SJCRH30 (cell line): ENCODE measurements around the gene PTPN13. TPM values are rescaled to one million over a fixed set of nuclear protein-coding genes. Genes with fewer than 3 reads are reported as not detected.
A peak's percentile ranks its signal among the peaks of the same experiment; 100 is the strongest.

Experiments
- DNase-seq, 2 experiments: peaks; one replicate each; pipeline ENCODE4 v3.0.0-alpha.2; 2015 to 2020
- H3K27ac ChIP-seq: fragments of 250-450 bp; sonication (Bioruptor Pico); 2 replicates; pipeline ENCODE4 v1.5.1; 2020; ENCODE audit warnings: mild to moderate bottlenecking, moderate library complexity
- H3K27me3 ChIP-seq: fragments of 250-450 bp; sonication (Bioruptor Pico); 2 replicates; pipeline ENCODE4 v1.5.1; 2020; ENCODE audit warnings: mild to moderate bottlenecking, moderate library complexity
- H3K36me3 ChIP-seq: fragments of 250-450 bp; sonication (Bioruptor Pico); 2 replicates; pipeline ENCODE4 v1.5.1; 2020; ENCODE audit warnings: mild to moderate bottlenecking, moderate library complexity
- H3K4me1 ChIP-seq: fragments of 250-450 bp; sonication (Bioruptor Pico); 2 replicates; pipeline ENCODE4 v1.5.1; 2020; ENCODE audit warnings: mild to moderate bottlenecking, moderate library complexity
- H3K4me3 ChIP-seq: fragments of 250-450 bp; sonication (Bioruptor Pico); 2 replicates; pipeline ENCODE4 v1.5.1; 2020; ENCODE audit warnings: mild to moderate bottlenecking, moderate library complexity
- H3K9me3 ChIP-seq: fragments of 250-450 bp; sonication (Bioruptor Pico); replicated peaks from 2 replicates; pipeline ENCODE4 v1.5.1; 2020; ENCODE audit warnings: mild to moderate bottlenecking, moderate library complexity
- total RNA-seq: library from RNA; depleted of rRNA; stranded (reverse); fragments of >200 nt; shearing (Covaris generic); gene quantifications from 2 replicates; pipeline ENCODE4 v1.2.3, GENCODE V29; 2014

PTPN13 gene
- total RNA-seq, 1 experiment from 2014 or later, result 20.0 TPM

DNA sequence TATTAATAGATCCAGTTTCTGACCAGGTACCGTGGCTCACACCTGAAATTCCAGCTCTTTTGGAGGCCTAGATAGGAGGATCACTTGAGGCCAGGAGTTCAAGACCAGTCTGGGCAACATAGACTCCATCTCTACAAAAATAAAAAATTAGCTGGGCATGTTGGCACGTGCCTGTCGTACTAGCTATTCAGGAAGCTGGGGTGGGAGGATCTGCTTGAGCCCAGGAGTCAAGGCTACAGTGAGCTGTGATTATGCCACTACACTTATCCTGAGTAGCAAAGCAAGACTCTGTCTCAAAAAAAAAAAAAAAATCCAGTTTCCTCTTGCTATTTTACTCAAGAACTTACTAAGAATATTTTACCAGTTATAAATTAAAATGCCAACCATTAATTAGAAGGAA is 163.4 kb downstream of the PTPN13 start:
- Histone ChIP-seq H3K36me3 (no peaks in the 10 kb centered on the region), H3K4me3 (no peak overlapping the region), H3K27me3 (no peaks in the 10 kb centered on the region), H3K9me3 (no peaks in the 10 kb centered on the region), H3K4me1 (no peaks in the 10 kb centered on the region), H3K27ac (no peak overlapping the region)
- DNase-seq, result no peak

DNA sequence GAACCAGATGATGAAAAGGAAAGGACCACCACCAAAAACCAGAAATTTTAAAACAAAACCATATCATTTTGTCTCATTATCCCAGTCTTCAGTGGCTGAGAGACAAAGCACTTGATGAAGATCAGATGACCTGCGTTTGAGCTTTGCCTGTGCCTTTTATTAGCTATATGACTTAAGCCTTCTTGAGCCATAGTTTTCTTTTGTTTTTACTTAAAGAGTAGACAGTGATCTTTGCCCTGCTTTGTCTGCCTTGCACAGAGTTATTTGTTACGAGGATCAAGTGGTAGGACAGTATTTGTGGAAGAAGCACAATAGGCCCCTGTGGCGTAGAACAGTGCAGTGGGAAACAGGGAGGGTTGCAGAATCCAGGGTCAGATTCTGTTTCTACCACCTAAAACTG is 165.2 kb downstream of the PTPN13 start:
- Histone ChIP-seq H3K27ac (no peak overlapping the region), H3K4me3 (no peak overlapping the region)
- no peak for DNase-seq

DNA sequence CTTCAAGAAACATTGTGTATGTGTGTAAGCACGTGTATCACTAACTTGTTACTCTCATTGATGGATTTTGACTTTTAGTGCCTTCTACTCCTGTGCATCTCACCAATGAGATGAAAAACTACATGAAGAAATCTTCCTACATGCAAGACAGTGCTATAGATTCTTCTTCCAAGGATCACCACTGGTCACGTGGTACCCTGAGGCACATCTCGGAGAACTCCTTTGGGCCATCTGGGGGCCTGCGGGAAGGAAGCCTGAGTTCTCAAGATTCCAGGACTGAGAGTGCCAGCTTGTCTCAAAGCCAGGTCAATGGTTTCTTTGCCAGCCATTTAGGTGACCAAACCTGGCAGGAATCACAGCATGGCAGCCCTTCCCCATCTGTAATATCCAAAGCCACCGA is 168.5 kb downstream of the PTPN13 start:
- H3K4me1 ChIP-seq, result no peaks in the 10 kb centered on the region
- no peak overlapping the region for H3K4me3 ChIP-seq
- no peak for DNase-seq
- H3K27ac ChIP-seq, result no peak overlapping the region
- H3K36me3 ChIP-seq, result no peaks in the 10 kb centered on the region; the same call in 1 of the 2 replicates
- H3K9me3 ChIP-seq, result no peaks in the 10 kb centered on the region
- no peaks in the 10 kb centered on the region for H3K27me3 ChIP-seq

More for the DNA sequence above, 165.2 kb downstream of the PTPN13 start:
- Histone ChIP-seq H3K9me3 (no peaks in the 10 kb centered on the region), H3K36me3 (no peaks in the 10 kb centered on the region), H3K4me1 (no peaks in the 10 kb centered on the region), H3K27me3 (no peaks in the 10 kb centered on the region)

DNA sequence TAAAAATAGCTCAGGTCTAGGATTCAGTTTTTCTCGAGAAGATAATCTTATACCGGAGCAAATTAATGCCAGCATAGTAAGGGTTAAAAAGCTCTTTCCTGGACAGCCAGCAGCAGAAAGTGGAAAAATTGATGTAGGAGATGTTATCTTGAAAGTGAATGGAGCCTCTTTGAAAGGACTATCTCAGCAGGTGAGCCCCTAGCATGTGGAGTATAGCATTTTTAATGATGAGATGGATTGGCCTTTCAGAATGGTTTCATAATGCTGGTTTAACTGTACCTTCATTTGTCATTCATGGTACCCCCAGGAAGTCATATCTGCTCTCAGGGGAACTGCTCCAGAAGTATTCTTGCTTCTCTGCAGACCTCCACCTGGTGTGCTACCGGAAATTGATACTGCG is 175.7 kb downstream of the PTPN13 start:
- Histone ChIP-seq H3K36me3 (peaks cover under 1% of the 10 kb centered on the region), H3K27me3 (no peaks in the 10 kb centered on the region), H3K27ac (no peak overlapping the region), H3K9me3 (no peaks in the 10 kb centered on the region), H3K4me3 (no peak overlapping the region), H3K4me1 (no peaks in the 10 kb centered on the region)
- DNase-seq, result no peak

DNA sequence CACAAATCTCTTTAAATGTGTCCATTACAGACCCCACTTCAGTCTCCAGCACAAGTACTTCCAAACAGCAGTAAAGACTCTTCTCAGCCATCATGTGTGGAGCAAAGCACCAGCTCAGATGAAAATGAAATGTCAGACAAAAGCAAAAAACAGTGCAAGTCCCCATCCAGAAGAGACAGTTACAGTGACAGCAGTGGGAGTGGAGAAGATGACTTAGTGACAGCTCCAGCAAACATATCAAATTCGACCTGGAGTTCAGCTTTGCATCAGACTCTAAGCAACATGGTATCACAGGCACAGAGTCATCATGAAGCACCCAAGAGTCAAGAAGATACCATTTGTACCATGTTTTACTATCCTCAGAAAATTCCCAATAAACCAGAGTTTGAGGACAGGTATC is 177.0 kb downstream of the PTPN13 start:
- no peak overlapping the region for H3K4me3 ChIP-seq
- H3K4me1 ChIP-seq, result no peaks in the 10 kb centered on the region
- no peak for DNase-seq
- H3K36me3 ChIP-seq, result peaks cover 9% of the 10 kb centered on the region
- no peak overlapping the region for H3K27ac ChIP-seq
- no peaks in the 10 kb centered on the region for H3K27me3 ChIP-seq
- H3K9me3 ChIP-seq, result no peaks in the 10 kb centered on the region

DNA sequence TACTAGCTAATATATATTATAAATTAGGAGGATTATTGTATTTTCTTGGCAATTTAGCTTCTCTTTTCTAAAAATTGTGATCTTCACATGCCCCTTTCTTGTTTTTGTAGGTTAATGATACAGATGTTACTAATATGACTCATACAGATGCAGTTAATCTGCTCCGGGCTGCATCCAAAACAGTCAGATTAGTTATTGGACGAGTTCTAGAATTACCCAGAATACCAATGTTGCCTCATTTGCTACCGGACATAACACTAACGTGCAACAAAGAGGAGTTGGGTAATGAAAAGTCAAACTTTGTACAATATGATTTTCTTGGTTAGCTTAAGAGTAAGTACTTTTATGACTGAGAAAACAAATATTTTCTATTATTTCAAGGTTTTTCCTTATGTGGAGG is 180.9 kb downstream of the PTPN13 start:
- Histone ChIP-seq H3K4me1 (no peaks in the 10 kb centered on the region), H3K9me3 (no peaks in the 10 kb centered on the region), H3K27me3 (no peaks in the 10 kb centered on the region), H3K27ac (no peak overlapping the region), H3K36me3 (peaks cover 9% of the 10 kb centered on the region; the same call in 1 of the 2 replicates), H3K4me3 (no peak overlapping the region)
- DNase-seq, result no peak

DNA sequence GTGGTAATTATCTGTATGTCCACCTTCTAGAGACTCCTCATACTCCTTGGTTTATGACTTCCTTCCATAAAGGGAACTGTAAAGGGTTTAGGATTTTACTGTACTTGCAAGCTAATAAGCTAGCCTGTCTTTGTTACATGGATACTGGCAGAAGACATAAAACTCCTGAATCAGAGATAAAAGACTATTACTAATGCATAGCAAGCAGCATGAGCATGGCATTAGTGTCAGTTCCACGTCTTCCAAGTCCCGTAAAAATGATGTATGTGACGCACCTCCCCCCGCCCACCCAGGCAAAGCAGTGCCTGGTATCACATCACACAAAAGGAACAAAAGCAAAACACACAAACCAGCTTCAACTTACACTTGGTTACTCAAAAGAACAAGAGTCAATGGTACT is 184.1 kb downstream of the PTPN13 start:
- Histone ChIP-seq H3K9me3 (no peaks in the 10 kb centered on the region), H3K4me1 (no peaks in the 10 kb centered on the region), H3K27ac (no peak overlapping the region), H3K36me3 (0 out of 2 replicates have a peak, but pooled peaks cover 9% of the 10 kb centered on the region), H3K27me3 (no peaks in the 10 kb centered on the region), H3K4me3 (no peak overlapping the region)
- no peak for DNase-seq

DNA sequence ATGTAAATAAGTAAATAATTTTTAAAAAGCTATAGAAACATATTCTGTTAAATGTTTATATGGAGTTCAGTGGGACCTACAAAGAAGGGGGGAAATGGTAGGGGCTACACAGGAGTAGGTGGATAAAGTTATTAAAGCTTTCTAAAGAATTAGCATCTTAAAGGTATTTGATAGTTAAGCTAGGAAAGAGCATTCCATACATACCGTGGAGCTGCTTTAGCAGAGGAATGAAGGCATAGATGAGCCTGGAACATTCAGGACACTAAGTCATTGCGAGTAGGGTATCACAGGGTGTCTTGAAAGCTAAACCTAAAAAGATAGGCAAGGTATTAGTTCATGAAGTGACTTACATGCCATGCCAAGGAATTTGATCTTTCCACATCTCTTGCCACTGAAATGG is 194.7 kb downstream of the PTPN13 start:
- H3K9me3 ChIP-seq, result no peaks in the 10 kb centered on the region; the same call in 1 of the 2 replicates
- H3K27me3 ChIP-seq, result no peaks in the 10 kb centered on the region
- H3K27ac ChIP-seq, result no peak overlapping the region
- no peak for DNase-seq
- no peaks in the 10 kb centered on the region for H3K4me1 ChIP-seq
- H3K36me3 ChIP-seq, result no peaks in the 10 kb centered on the region; the same call in 1 of the 2 replicates
- no peak overlapping the region for H3K4me3 ChIP-seq

DNA sequence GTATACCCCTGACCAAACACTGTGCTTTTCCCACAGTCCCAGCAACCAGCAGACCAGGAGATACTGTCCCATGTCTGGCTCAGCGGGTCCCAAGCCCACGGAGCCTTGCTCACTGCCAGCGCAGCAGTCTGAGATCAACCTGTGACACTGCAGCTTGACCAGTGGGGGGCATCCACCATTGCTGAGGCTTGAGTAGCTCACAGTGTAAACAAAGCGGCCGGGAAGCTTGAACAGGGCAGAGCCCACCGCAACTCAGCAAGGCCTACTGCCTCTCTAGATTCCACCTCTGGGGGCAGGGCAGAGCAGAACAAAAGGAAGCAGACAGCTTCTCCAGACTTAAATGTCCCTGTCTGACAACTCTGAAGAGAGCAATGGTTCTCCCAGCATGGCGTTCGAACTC is 197.0 kb downstream of the PTPN13 start:
- peaks cover 5% of the 10 kb centered on the region for H3K9me3 ChIP-seq
- peak; percentile 4 to 7 for DNase-seq
- no peaks in the 10 kb centered on the region; the same call in 1 of the 2 replicates for H3K36me3 ChIP-seq
- no peak overlapping the region for H3K27ac ChIP-seq
- no peaks in the 10 kb centered on the region for H3K27me3 ChIP-seq
- H3K4me1 ChIP-seq, result no peaks in the 10 kb centered on the region
- H3K4me3 ChIP-seq, result no peak overlapping the region

DNA sequence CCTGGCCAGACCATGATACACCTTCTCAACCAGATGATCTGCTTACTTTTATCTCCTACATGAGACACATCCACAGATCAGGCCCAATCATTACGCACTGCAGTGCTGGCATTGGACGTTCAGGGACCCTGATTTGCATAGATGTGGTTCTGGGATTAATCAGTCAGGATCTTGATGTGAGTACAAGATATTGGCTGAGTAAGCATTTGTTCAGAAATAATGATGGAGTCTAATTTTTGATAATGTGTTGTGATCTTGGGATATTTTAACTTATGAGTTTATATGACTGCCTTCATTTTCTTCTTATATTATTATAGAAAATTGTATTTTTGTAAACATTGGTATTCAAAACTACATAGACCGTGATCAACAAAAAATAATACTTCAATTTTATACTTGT is 215.7 kb downstream of the PTPN13 start:
- no peak overlapping the region for H3K4me3 ChIP-seq
- no peak overlapping the region for H3K27ac ChIP-seq
- no peaks in the 10 kb centered on the region for H3K4me1 ChIP-seq
- H3K27me3 ChIP-seq, result no peaks in the 10 kb centered on the region
- H3K9me3 ChIP-seq, result no peaks in the 10 kb centered on the region
- H3K36me3 ChIP-seq, result peaks cover 15% of the 10 kb centered on the region
- no peak for DNase-seq

DNA sequence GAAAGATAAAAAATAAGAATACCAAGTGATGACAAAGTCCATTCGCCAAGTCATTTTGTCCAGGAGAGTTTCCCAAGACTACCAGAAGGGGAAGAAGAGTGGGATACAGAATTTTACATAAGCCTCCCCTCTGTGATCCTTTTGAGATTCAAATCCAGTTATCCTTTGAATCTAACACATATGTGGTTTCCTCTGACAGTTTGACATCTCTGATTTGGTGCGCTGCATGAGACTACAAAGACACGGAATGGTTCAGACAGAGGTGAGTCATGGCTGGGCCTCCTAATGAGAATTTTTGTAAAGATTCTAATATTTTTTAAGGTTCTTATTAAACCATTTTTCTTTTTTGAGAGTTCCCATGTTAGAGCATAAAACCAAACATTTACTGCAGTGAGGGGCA is 216.7 kb downstream of the PTPN13 start:
- Histone ChIP-seq H3K4me1 (no peaks in the 10 kb centered on the region), H3K9me3 (no peaks in the 10 kb centered on the region), H3K4me3 (no peak overlapping the region), H3K36me3 (peaks cover 17% of the 10 kb centered on the region), H3K27ac (no peak overlapping the region), H3K27me3 (no peaks in the 10 kb centered on the region)
- DNase-seq, result no peak

DNA sequence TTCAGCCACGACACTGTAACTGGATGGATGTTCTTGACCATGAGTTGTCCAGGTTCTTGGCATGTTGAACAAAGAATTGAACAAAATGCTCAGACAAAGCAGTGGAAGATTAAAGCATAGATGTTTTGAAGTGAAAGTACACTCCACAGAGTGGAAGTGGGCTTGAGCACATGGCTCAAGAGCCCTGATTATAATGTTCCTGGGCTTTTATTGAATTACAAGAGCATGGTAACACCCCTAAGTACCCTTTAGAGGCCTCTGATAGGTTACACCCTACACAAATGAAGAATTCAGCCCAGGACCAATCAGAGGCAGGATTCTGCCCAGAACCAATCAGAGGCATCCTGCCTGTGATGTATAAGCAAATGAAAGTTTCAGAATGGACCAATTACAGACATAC is 221.5 kb downstream of the PTPN13 start:
- Histone ChIP-seq H3K36me3 (peaks cover 10% of the 10 kb centered on the region), H3K9me3 (no peaks in the 10 kb centered on the region), H3K4me1 (no peaks in the 10 kb centered on the region), H3K4me3 (no peak overlapping the region), H3K27me3 (no peaks in the 10 kb centered on the region), H3K27ac (no peak overlapping the region)
- DNase-seq, result no peak

DNA sequence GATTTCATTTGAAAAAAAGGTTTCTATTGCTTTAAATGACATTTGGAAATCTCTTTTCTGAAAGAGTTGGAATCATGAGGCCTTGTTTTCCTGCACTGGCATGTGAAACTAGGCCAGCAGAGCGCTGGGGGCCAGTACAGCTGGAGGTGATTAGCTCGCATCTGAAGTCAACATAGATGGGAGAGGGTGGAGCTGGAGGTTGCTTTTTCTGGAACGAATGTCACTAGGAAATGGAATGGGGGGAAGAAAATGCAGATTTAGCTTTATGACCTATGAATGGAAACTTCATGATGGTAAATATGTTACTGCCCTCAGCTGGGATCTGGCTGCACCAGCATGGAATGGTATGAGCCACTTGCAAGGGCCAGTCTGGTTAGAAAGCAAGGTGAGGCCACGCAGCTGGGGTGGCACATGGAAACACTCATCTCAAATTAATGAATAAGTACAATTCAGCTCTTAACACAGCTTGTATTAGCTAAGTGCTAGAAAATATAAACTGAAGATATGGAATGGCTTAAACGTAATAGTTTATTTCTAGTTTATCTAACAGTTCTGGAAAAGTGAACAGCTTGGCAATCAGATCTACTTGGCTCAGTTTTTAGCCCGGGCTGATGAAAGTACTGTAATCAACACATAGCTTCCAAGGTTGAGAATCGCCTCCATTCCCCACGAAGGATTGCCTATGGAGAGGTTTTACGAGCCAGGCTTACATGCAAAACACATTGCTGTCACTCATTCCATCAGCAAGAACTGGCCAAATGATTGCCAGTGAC is 222.6 kb downstream of the PTPN13 start:
- H3K9me3 ChIP-seq, result no peaks in the 10 kb centered on the region
- H3K4me3 ChIP-seq, result no peak overlapping the region
- H3K4me1 ChIP-seq, result no peaks in the 10 kb centered on the region
- H3K36me3 ChIP-seq, result peaks cover 8% of the 10 kb centered on the region
- DNase-seq, result no peak
- H3K27ac ChIP-seq, result no peak overlapping the region
- no peaks in the 10 kb centered on the region for H3K27me3 ChIP-seq

DNA sequence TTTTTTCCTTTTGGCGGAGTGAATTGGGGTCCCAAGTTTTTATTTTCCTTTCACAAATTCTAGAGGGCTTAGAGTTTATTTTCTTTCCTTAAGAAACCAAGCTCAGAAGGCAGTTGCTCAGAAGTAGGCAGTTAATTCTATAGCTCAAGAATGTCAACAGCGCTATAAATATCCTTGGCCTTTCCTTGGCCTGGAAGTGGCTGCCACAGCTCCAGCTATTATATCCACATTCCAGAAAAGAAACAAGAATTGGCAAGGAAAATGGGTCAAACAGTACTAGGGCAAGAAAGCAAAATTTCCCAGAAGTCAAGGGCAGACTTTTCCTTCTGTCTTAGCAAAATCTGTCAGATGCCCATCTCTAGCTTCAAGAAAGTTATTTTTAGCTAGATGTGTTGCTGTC is 224.1 kb downstream of the PTPN13 start:
- DNase-seq, result no peak
- H3K4me3 ChIP-seq, result no peak overlapping the region
- H3K9me3 ChIP-seq, result no peaks in the 10 kb centered on the region
- no peaks in the 10 kb centered on the region for H3K27me3 ChIP-seq
- no peak overlapping the region for H3K27ac ChIP-seq
- H3K4me1 ChIP-seq, result no peaks in the 10 kb centered on the region
- H3K36me3 ChIP-seq, result peaks cover 8% of the 10 kb centered on the region

DNA sequence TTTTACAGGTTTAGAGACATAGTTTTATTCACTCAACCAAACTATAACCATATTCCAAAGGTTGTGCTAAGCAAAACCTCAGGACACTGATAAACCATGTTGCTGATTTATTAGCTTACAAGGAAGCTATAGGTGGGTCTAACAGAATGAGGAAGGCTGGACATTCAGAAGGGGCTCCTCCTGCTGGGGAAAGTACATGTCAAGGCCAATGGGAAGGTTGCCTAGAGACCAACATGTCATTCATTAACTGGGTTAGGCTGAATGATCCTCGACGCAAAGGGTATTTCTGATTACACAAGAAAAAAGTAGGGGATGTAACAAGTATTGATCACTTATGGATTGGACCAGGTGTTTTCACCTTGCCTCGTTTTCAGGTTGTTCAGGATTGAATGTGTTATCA is 224.7 kb downstream of the PTPN13 start:
- Histone ChIP-seq H3K4me3 (no peak overlapping the region), H3K9me3 (no peaks in the 10 kb centered on the region), H3K27me3 (no peaks in the 10 kb centered on the region), H3K36me3 (peaks cover 8% of the 10 kb centered on the region), H3K4me1 (no peaks in the 10 kb centered on the region), H3K27ac (no peak overlapping the region)
- DNase-seq, result no peak

DNA sequence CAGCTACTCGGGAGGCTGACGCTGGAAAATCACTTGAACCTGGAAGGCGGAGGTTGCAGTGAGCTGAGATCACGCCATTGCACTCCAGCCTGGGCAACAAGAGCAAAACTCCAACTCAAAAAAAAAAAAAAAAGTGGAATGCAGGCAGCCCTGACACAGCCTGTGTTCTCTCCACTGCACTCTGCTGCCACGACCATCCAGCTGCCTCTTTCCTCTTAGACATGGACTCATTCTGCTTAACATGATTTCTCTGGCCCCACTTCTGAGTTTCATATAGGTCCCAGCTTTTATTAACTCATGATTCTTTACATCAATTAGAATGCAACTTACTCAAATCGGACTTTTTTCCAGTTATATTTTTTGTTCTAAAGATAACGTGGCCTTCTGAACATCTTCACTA is 225.4 kb downstream of the PTPN13 start:
- H3K27ac ChIP-seq, result no peak overlapping the region
- H3K4me1 ChIP-seq, result no peaks in the 10 kb centered on the region
- H3K36me3 ChIP-seq, result peaks cover 4% of the 10 kb centered on the region
- no peaks in the 10 kb centered on the region for H3K27me3 ChIP-seq
- no peaks in the 10 kb centered on the region for H3K9me3 ChIP-seq
- no peak for DNase-seq
- H3K4me3 ChIP-seq, result no peak overlapping the region
